ENCODE data around the gene GJC1.

- TF ChIP-seq CTCF (IDR thresholded peaks at IDR 0.05; ENCODE audit: extremely low read depth in 1 of 2, insufficient read depth in 1 of 2, low read depth in 1 of 2, low read length in 2 of 2) (peak; percentile 82 to 84), POLR2A (IDR thresholded peaks at IDR 0.05; ENCODE audit: low read depth, low read length) (no peak), JUN (IDR thresholded peaks at IDR 0.05; ENCODE audit: borderline replicate concordance, insufficient read depth, insufficient read length, low read depth) (no peak)
These were observed 35.2 kb upstream of the GJC1 start for GRCh38 chr17:44865231-44865660.
